Endothelial cell of umbilical vein (primary cell): ENCODE results near the gene ORC5. TPM values are rescaled to one million over a fixed set of nuclear protein-coding genes. Genes with fewer than 3 reads are reported as not detected.

Source experiments
- BruUV-seq: library from RNA; stranded (reverse); fragments of 400-500 nt; replicated peaks from 2 replicates; lab custom pipeline; 2021; lab: Mats Ljungman, UMichigan
- CTCF ChIA-PET: fragments of 300-600, 350-600 bp; sonication (Branson Sonifier 250); formaldehyde crosslinking; loops from one replicate; lab custom pipeline; 2021; ENCODE audit warnings: antibody characterized with exemption, inconsistent platforms; lab: Charles Lee
- POLR2A ChIA-PET: fragments of 300-600, 350-600 bp; sonication (Branson Sonifier 250); formaldehyde crosslinking; loops from one replicate; lab custom pipeline; 2021; ENCODE audit warnings: antibody characterized with exemption, inconsistent platforms; lab: Charles Lee
- DNase-seq: peaks from one replicate; pipeline ENCODE4 v3.0.0-alpha.2; 2011; ENCODE audit warnings: low read depth, low spot score
- FAIRE-seq: peaks from 2 replicates; lab custom pipeline; 2011; peaks lifted over from hg19 to GRCh38; lab: Jason Lieb, UNC
- H2AFZ ChIP-seq: 2 replicates; pipeline ENCODE4 v1.6.0; 2012; ENCODE audit warnings: low read depth, low read length, control low read depth, inconsistent platforms
- H3K27ac ChIP-seq: 2 replicates; pipeline ENCODE4 v1.5.1; 2011; ENCODE audit warnings: low read depth, mild to moderate bottlenecking, control low read depth, low read length, moderate library complexity; ENCODE audit not compliant: insufficient read depth
- H3K27me3 ChIP-seq, 2 experiments: 2 replicates each; pipeline versions ENCODE4 v1.6.0 to v1.6.1; 2011; ENCODE audit warnings: low read length in 2 of 2, mixed read lengths in 1 of 2; ENCODE audit not compliant: control insufficient read depth in 2 of 2, insufficient read depth in 2 of 2
- H3K36me3 ChIP-seq, 2 experiments: 2 replicates in 1 of 2; 3 replicates in 1 of 2; pipeline ENCODE4 v1.5.1; 2011; ENCODE audit warnings: low read length in 2 of 2, mild to moderate bottlenecking in 1 of 2, moderate library complexity in 1 of 2; ENCODE audit not compliant: control insufficient read depth in 2 of 2, insufficient read depth in 2 of 2; ENCODE audit errors: extremely low read depth in 1 of 2
- H3K4me1 ChIP-seq: 3 replicates; pipeline ENCODE4 v1.5.1; 2011; ENCODE audit warnings: mild to moderate bottlenecking, low read length; ENCODE audit not compliant: control insufficient read depth, insufficient read depth; ENCODE audit errors: extremely low read depth
- H3K4me2 ChIP-seq: 2 replicates; pipeline ENCODE4 v1.6.1; 2011; ENCODE audit warnings: low read length, control low read depth, mixed read lengths; ENCODE audit not compliant: insufficient read depth
- H3K4me3 ChIP-seq, 3 experiments: fragments of 200-600 bp in 1 of 3; sonication (generic), shearing (Covaris generic) in 1 of 3; replicated peaks in 1 of 3; 2 replicates each; pipeline ENCODE4 v1.5.1; 2011 to 2016; ENCODE audit warnings: control low read depth in 3 of 3, low read length in 3 of 3, mild to moderate bottlenecking in 2 of 3, inconsistent platforms in 1 of 3, low read depth in 1 of 3, moderate library complexity in 1 of 3; ENCODE audit not compliant: insufficient read depth in 1 of 3
- H3K79me2 ChIP-seq: 2 replicates; pipeline ENCODE4 v1.6.0; 2012; ENCODE audit warnings: low read length, inconsistent platforms; ENCODE audit not compliant: control insufficient read depth, insufficient read depth
- H3K9ac ChIP-seq: replicated peaks from 2 replicates; pipeline ENCODE3; 2011; ENCODE audit warnings: low read length, control low read depth; ENCODE audit not compliant: insufficient read depth; ENCODE audit errors: extremely low read depth
- H3K9me1 ChIP-seq: replicated peaks from 3 replicates; pipeline ENCODE4 v1.6.0; 2011; ENCODE audit warnings: mild to moderate bottlenecking, low read length; ENCODE audit not compliant: control insufficient read depth, insufficient read depth; ENCODE audit errors: extremely low read depth
- H3K9me3 ChIP-seq: replicated peaks from 2 replicates; pipeline ENCODE4 v1.5.1; 2012; ENCODE audit warnings: low read length, inconsistent platforms; ENCODE audit not compliant: control insufficient read depth, insufficient read depth
- H4K20me1 ChIP-seq: replicated peaks from 2 replicates; pipeline ENCODE3; 2011; ENCODE audit warnings: mild to moderate bottlenecking, low read length; ENCODE audit not compliant: control insufficient read depth, insufficient read depth; ENCODE audit errors: extremely low read depth
- EZH2 ChIP-seq: IDR thresholded peaks from 2 replicates; pipeline ENCODE4 v1.6.1; 2012; ENCODE audit warnings: borderline replicate concordance, low read depth, mild to moderate bottlenecking, moderate library complexity, low read length, inconsistent platforms; ENCODE audit not compliant: severe bottlenecking
- FOS ChIP-seq: IDR thresholded peaks from 2 replicates; pipeline ENCODE4 v1.6.1; 2011; ENCODE audit warnings: mild to moderate bottlenecking, low read length, moderate library complexity, borderline replicate concordance; ENCODE audit not compliant: insufficient read depth
- GATA2 ChIP-seq: IDR thresholded peaks from 2 replicates; pipeline ENCODE4 v1.7.0; 2011; ENCODE audit warnings: low read depth, mild to moderate bottlenecking, moderate library complexity, mixed read lengths, low read length; ENCODE audit not compliant: insufficient read length, insufficient read depth
- JUN ChIP-seq: IDR thresholded peaks from 2 replicates; pipeline ENCODE4 v1.6.1; 2011; ENCODE audit warnings: borderline replicate concordance, low read depth; ENCODE audit not compliant: insufficient read length, insufficient read depth
- MYC ChIP-seq: IDR thresholded peaks from one replicate; pipeline ENCODE4 v1.6.1; 2011; ENCODE audit warnings: mild to moderate bottlenecking, low read depth, low read length
- POLR2A ChIP-seq: IDR thresholded peaks from 2 replicates; pipeline ENCODE4 v1.6.1; 2012; ENCODE audit warnings: low read depth, mild to moderate bottlenecking, control low read depth, low read length
- POLR2AphosphoS5 ChIP-seq: IDR thresholded peaks from 2 replicates; pipeline ENCODE4 v1.6.1; 2012; ENCODE audit warnings: low read depth, mild to moderate bottlenecking, control low read depth, low read length, moderate library complexity; ENCODE audit not compliant: insufficient read depth
- dilution Hi-C: fragments of 300-500 bp; cut with MboI; formaldehyde crosslinking; loops from one replicate; pipeline ENCODE4 v1.15.0; 2019; ENCODE audit warnings: low sequenced_read_pairs; ENCODE audit not compliant: extremely low pct_ligation_motif_present
- intact Hi-C: fragments of 100-400 bp; cut with micrococcal nuclease; formaldehyde crosslinking; loops from one replicate; pipeline ENCODE4 v1.10.0; 2022
- polyA plus RNA-seq, 4 experiments: library from polyadenylated mRNA; depleted of rRNA in 3 of 4; stranded (reverse) in 3 of 4; unstranded in 1 of 4; fragments of >200 nt; gene quantifications; 2 replicates each; pipeline versions ENCODE4 v1.2.1 to v1.2.3, GENCODE V29; 2011 to 2012; ENCODE audit warnings: missing spikeins in 1 of 4
- total RNA-seq: library from RNA; stranded (reverse); gene quantifications from 2 replicates; pipeline ENCODE4 v1.2.3, GENCODE V29; 2021
- TF ChIP-seq, protein P1 (sequence below): IDR thresholded peaks from 2 replicates; pipeline ENCODE4 v1.6.1; 2011; ENCODE audit not compliant: insufficient read depth, insufficient read length
- TF ChIP-seq, protein P2 (sequence below), 2 donors: IDR thresholded peaks; 1 replicate in 1 of 2; 2 replicates in 1 of 2; pipeline ENCODE4 v1.5.1; 2011; ENCODE audit warnings: low read length in 2 of 2, mild to moderate bottlenecking in 2 of 2, moderate library complexity in 2 of 2, control low read depth in 1 of 2, inconsistent platforms in 1 of 2, low read depth in 1 of 2; ENCODE audit not compliant: insufficient read depth in 1 of 2; ENCODE audit errors: extremely low read depth in 1 of 2

The ORC5 gene
- total and polyA plus RNA-seq, 2 donors (not counting 3 experiments of a cell fraction or from before 2014, with no cell fraction given), result 7.9 to 21.1 TPM

DNA sequence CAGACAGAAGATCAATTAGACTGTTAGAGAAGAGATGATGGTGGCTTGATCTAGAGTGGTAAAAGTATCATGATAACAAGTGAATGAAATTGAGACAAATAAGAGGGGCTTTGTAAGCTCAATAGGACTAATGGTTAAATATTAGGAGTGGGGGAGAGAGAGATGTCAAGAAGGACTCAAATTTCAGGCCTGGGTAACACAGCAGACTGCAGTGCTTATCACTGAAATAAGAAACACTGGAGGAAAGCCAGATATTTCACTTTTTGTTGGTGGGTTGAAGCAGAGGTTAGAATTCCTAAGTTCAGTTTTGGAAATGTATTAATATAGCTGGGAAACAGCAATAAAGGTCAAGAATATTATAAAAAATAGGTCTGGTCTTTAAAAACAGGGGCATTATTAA is 74.6 kb downstream of the ORC5 start:
- Histone ChIP-seq H3K27ac (no peak overlapping the region), H3K4me3 (no peak overlapping the region), H3K9ac (no peak overlapping the region), H3K79me2 (no peaks in the 10 kb centered on the region), H3K4me1 (peaks cover 5% of the 10 kb centered on the region), H3K9me1 (no peaks in the 10 kb centered on the region), H2AFZ (no peak overlapping the region), H3K9me3 (no peaks in the 10 kb centered on the region), H4K20me1 (no peaks in the 10 kb centered on the region), H3K27me3 (no peaks in the 10 kb centered on the region), H3K36me3 (peaks cover 0 to 5% of the 10 kb centered on the region in 2 experiments), H3K4me2 (no peak overlapping the region)
- no TSS peak for BruUV-seq
- dilution Hi-C loops, result no loop called here
- TF ChIP-seq, protein P1, sequence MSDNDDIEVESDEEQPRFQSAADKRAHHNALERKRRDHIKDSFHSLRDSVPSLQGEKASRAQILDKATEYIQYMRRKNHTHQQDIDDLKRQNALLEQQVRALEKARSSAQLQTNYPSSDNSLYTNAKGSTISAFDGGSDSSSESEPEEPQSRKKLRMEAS, result no peak
- DNase-seq (no peak), FAIRE-seq (no peak)
- ChIA-PET CTCF (interaction anchor here (1.7 kb wide), 1 partner anchor 10 kb away, joined by 4 read pairs; no protein-coding TSS in a partner anchor), POLR2A (no interaction called here)
- intact Hi-C loops, result no loop called here

DNA sequence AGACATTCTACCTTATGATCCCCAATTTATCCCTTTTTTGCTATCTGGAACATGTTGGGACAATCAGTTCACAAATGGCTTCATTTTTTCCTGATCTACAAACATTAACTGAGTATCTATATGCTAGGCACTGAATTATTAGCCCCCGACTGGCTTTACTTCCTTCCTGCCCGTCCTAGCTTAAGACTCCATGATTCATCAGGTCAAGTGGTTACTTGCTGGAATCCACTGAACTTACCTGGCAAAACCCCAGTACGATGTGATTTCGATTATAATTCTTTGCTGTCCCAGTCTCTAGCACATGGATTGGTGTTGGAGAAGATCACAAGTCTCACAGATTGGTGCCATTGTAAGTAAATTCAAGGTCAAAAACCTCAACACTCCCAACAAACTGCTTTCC is 77.1 kb downstream of the ORC5 start:
- CTCF ChIA-PET, result no interaction called here
- peaks cover 0 to 5% of the 10 kb centered on the region in 2 experiments for H3K36me3 ChIP-seq

More for the DNA sequence above, 77.1 kb downstream of the ORC5 start:
- Histone ChIP-seq H3K9ac (no peak overlapping the region), H3K4me2 (no peak overlapping the region), H4K20me1 (no peaks in the 10 kb centered on the region), H2AFZ (no peak overlapping the region), H3K27ac (no peak overlapping the region), H3K9me3 (no peaks in the 10 kb centered on the region), H3K79me2 (no peaks in the 10 kb centered on the region), H3K27me3 (no peaks in the 10 kb centered on the region), H3K4me3 (no peak overlapping the region), H3K4me1 (peaks cover 5% of the 10 kb centered on the region), H3K9me1 (no peaks in the 10 kb centered on the region)
- intact Hi-C loops, result no loop called here
- DNase-seq (no peak), FAIRE-seq (no peak)
- dilution Hi-C loops, result no loop called here
- TF ChIP-seq POLR2A (no peak), FOS (no peak), GATA2 (no peak), MYC (no peak), POLR2AphosphoS5 (no peak), JUN (no peak), EZH2 (no peak)
- TF ChIP-seq, protein P1, result no peak
- TF ChIP-seq, protein P2, sequence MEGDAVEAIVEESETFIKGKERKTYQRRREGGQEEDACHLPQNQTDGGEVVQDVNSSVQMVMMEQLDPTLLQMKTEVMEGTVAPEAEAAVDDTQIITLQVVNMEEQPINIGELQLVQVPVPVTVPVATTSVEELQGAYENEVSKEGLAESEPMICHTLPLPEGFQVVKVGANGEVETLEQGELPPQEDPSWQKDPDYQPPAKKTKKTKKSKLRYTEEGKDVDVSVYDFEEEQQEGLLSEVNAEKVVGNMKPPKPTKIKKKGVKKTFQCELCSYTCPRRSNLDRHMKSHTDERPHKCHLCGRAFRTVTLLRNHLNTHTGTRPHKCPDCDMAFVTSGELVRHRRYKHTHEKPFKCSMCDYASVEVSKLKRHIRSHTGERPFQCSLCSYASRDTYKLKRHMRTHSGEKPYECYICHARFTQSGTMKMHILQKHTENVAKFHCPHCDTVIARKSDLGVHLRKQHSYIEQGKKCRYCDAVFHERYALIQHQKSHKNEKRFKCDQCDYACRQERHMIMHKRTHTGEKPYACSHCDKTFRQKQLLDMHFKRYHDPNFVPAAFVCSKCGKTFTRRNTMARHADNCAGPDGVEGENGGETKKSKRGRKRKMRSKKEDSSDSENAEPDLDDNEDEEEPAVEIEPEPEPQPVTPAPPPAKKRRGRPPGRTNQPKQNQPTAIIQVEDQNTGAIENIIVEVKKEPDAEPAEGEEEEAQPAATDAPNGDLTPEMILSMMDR (IDR thresholded peaks at IDR 0.05; ENCODE audit: extremely low read depth in 1 of 2, insufficient read depth in 1 of 2, low read depth in 1 of 2, low read length in 2 of 2), result no peak
- no TSS peak for BruUV-seq
- POLR2A ChIA-PET, result no interaction called here
